GM19035 (cell line): ENCODE results near the gene PAM.
"Not testable (repeated sequence)": the region's sequence is repeated elsewhere in the genome, so short reads cannot be mapped to it uniquely, and the experiment has no call there.

Experiments
- ATAC-seq: cut with Tn5 transposase; IDR thresholded peaks from one replicate; pipeline ENCODE4 v1.9.1; 2021; ENCODE audit not compliant: unreplicated experiment

The PAM gene

DNA sequence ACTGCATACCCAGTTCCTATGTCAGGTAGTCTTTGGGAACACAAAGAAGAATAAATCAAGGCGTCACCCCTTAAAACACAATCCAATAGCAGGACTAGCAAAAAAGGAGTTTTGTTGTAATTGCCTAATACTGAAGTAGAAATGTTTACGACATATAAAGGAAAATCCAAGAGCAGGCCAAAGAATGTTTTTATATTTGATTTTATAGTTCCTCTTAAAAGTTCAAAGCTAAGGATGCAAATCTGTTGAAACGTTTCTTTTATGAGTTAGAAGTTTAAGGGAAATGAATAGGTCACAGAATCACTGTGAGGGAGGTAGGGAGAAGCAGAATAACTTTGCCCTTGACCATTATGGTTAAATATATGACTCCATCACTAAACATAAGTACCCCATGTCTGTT, 136.1 kb downstream of the PAM start:
- no peak for ATAC-seq

DNA sequence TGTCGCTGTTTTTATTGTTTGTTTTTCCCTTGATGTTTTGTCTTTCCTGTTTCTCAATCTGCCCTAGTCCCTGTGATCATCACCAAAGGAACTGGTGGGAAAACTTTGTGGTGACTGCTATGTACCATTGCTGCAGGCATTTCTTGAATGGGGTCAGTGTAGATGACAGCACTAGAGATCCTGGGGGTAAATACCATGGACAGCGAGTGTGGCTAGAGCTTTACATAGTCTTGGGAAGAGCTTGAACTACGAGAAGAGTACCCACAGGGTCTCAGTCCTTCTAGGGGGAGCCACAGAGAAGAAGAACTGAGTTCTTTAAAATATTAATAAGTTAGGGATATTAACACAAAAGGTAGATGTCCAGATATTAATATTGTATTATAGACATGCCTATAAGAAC, 138.8 kb downstream of the PAM start:
- no peak for ATAC-seq

DNA sequence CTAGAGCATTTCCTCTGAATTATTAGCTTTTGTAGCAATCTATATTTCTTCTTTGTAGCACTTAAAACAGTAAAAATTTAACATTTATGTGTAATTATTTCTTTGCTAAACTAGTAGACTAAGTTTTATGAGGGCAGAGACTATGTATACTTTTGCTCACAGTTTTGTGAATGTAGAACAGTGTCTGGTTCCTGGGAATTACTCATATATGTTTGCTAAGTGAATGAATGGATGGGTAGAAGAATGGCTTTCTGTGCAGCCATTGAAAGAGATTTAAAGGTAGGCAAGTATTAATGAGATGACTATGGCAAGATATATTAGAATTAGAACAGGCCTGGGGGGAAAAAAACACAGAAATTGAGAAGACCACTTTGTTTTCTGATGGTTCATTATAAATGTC, 140.1 kb downstream of the PAM start:
- ATAC-seq = no peak

DNA sequence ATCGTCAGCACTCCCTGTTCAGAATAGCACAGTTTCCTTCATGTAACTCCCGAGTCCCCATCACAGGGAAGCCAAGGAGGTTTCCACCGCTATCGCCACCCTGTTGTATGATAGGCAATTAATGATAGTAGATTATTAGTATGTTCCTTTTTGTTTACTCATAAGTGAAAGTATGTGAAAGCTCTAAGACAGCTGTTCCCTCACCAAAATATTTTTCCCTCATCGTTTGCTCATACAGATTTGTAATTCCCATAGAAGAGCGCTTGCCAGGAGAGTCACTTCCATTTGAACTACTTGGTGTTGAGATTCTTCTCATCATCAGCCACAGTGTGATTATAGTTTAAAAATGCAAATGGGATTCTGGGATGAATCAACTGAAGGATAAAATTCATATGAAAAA, 140.9 kb downstream of the PAM start:
- ATAC-seq = no peak

DNA sequence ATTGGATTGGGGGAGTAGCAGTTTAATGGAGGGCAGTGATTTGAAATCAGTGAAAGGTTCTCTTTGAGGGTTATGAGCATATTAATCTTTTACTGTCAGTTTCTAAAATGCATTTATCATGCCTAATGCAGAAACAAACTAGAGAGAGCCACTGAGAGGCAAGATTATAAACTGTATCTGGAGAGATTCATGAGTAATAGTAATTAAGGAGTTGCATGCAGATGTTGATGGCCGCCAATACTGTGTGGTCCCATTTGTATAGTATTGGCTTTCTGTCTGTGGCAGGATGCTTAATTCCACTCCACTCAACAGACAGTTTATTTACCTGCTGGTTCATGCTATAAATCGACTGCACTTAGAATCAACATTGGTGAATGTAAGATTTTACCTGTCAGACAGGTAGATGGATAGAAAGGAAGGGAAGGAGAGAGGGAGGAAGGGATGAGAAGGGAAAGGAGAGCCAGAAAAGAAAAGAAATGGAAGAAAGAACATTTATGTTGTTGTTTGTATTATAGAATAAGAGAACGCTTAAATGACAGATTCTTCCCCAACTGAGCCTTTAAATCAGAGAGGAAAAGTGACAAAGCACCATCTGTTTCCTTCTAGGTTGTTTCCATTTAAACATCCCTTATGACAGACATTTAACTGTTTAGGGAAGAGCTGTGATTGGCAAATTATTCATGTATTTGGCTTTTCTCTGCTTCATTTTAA, 146.5 kb downstream of the PAM start:
- ATAC-seq = no peak

DNA sequence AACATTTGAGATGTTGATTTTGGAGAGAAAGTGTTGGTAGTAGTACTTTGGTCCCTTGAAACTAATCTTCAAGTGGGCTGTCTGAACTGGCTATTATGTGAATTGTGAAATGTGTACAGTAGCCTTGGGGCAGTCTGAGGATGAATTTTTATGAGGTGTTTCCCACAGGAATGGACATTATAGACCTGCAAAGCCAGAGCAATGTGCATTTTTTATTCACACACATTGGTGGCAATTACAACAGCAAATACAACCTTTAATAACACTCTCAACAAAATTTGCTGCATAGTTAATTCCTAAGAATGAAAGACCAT, 147.0 kb downstream of the PAM start:
- no peak for ATAC-seq

DNA sequence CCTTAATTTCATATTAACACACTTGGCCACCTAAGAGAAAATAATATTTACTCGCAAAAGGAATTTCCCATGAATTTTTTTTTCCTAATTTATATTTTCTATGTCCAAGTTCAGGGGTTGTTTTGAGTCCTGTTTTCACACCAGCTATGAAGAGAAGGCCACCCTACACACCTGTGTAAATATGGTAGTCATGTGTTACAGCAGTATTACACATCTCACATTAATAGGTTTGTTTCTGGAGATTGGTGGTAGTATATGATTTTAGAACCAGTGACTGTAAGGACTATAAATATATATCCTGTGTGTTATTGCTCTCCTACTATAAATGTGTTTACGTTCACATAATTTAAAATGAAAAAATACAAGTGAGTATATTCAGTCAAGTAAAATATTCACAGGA, 147.5 kb downstream of the PAM start:
- no peak for ATAC-seq

DNA sequence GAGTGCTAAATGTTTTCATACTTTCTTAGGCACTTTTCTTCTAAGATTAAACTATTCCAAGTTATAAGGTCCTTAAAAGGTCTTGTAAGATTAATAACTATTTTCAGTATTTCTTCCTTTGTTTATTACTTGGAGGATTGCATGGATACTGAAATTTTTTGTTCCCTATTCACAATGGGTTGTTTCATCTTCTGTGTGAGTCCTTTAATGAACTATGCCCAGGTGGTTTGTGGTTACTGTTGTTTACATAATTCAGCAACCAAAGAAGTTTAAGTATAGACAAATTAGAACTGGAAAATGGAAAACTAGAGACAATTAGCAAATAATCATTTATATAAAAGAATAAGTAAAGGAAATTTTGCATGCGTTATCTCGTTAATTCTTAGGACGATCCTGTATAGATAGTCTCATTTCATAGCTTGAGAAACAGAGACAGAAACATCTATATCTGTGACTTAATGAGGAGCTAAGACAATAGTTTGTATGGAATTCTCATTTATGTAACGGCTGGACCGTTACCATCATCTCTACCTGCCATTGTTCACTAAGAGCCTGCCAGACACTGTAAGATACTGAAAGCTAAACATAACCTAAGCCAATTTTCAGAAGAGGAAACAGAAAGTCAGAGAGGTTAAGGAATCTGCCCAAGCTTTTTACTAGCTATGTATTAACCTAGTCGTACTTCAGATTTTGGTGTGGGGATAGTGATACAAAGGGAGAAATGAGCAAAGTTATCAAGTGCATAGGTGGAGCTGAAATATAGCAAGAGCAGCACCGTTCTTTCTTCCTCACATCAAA, 148.2 kb downstream of the PAM start:
- no peak for ATAC-seq

DNA sequence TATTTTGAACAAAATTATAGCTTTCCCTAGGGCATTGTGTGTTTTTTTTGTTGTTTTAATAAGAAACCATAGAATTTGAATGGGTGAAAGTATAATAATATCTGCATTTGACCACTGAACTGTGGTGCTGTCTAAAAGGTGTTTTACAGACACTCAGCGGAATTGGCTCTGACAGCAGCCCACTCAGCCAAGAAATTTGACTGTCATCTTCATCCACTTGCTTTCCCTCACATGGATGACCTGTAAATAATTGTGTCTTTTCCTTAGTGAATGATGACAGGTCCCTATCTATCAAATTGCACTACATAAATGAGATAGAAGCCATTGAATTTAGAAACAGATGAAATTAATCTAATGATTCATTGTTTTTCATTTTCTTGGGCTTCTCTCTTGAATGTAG, 150.0 kb downstream of the PAM start:
- no peak for ATAC-seq

DNA sequence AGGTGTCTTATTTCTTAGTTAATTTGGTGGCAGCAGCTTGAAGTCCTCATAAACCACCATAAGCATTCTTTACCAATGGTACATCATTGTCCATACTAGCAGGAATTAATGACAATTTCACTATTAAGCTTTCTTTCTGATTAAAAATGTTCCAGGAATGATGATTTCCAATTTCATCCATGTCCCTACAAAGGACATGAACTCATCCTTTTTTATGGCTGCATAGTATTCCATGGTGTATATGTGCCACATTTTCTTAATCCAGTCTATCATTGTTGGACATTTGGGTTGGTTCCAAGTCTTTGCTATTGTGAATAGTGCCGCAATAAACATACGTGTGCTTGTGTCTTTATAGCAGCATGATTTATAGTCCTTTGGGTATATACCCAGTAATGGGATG, 152.0 kb downstream of the PAM start:
- ATAC-seq = not testable (repeated sequence)

DNA sequence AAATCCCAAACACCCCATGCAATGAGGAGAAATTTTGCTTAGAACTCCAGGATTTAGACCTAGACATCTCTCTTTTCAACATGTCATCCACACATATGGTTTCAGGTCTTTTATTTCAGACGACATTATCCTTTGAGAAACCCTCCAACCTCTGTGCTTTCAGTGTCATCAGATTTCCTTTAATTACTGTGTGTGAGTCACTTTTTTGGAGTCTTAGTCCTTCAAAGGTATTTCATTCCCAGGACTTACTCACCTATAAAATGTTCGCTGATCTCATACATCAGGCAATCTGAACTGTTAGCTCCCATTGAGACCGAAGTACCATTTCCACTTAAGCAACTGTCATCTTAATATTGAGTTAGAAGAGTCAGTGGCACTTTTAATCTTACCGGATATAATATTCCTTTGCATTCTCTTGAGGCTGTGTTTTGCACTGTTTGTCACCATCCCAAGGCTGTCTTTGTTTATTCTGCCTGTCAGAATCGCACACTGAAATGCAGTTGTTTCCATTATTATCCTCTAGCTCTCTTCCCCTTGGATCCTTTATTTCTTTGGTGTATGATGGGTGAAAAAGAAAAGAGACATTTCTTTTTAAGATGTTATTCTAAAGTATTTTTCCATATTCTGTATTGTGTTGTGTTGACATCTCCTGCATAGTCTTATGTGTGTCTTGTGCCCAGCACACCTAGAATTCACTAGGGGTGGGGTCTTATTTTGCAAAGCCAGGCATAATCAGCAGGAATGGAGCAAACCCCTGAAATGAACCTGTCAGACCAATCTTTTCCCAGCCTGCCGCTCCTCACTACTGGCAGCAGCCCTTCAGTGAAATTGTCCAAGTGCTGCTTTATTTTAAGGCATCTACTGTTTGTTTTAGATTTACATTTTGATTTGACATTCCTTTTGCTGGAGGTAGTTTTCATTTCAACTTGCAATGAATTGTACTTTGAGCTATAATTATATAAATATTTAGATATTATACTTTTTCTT, 155.4 kb downstream of the PAM start:
- ATAC-seq = no peak

DNA sequence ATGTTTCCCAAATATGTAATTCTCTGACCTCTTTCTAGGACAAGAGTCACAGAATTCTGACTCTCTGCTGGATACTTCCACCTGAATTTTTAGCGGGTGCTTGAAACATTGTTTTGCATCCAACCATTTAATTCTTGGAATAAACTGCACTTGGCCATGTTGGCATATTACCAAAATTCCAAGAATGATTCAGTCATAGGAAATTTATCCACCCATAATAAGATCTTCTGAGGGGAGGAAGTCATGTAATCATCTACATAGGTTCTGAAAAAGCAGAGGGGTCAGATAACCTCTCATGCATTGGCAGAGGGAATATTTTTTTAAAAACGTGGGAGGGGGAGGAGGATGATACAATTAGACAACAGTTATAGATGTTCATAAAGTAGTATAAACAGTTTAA, 156.9 kb downstream of the PAM start:
- ATAC-seq = no peak

DNA sequence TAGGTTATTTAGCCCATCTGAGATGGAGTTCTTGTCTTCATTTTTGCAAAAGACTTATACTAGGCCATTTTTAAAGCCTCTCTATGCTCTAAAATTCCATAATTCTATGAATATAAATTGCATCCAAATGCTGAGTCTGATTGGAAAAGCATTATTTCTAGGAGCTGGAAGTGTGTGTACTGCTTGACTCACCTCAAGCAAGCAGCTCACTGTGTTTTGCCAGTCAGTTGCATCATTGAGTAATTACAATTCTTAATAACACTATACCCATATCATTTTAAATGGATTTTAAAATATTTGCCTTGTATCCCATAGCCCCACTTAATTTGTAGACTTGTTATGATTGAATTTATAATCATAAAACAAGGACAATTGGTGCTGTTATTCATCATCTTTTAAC, 161.0 kb downstream of the PAM start:
- ATAC-seq = no peak

DNA sequence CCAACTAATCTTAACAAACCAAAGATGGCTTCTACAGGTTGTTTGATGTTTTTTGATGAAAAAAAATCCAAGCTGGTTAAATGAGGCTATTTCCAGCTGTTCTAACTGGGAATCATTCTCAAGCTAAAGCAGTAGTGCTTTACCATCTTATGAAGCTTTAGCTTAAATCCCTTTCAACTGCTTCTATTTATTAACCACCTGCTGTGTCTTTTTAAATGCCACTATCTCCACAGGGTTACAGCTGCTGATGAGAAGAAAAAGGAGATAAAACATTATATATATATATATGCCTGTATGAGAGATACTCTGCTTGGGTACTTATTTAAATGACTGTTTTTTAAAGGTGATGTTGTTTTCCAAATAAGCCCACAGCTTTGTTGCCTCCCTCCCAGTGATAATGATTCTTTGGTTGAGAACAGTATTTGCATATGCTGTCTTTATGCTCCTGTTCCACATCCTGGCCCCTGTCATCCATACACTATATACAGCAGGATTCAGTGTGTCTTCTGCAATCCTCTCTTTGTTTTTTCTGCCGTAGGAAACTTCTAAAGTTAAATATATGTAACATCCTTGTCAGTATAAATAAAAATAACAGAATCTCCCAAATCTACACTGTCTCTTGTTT, 164.0 kb downstream of the PAM start:
- ATAC-seq = no peak

DNA sequence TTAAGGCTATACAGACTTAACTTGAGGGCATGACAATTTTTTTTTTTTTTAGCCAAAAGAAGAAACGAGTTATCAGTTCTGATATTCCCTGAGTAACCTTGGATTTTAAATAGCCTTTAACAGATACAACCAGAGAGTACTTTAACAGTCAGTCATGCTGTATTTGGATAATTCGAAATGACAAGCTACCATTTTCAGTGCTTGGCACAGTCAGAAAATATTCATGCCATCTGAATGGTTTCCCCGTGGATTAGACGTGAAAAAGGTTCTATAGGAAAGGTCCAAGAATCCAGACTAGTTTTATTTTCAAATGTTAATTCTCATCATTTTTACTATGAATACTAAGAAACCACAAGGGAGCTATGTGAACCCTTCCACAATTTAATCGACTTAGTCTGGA, 165.7 kb downstream of the PAM start:
- no peak for ATAC-seq

DNA sequence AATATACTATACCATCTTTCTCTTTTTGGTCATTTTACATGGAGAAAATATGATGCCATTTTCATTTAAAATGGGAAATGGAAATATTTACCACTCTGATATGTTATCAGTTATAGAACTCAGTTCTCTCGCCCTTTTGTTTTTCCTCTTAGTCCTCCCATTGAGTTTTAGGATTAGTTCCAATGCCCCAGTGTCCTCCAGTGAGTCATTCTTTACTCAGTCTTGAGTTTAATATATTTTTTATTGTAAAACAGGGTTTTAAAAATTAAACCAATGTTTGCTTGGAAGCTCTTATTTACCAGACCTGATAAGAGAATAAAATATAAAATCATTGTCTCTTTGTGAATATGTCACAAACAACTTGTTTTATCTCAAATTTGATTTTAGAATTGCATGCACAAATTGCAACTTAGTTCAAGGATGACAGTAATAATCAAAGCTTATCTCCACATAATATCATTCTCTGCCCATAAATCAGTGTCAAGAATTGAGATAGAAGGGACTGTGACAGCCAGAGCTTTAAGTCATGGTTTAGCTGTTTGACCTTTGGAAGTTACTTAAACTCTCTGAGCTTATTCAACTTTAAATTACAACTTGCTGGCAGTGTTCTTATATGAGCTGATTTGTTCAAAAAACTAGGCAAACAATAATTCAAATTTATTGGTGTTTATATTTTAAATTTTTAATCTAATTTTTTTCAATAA, 166.4 kb downstream of the PAM start:
- ATAC-seq = no peak

DNA sequence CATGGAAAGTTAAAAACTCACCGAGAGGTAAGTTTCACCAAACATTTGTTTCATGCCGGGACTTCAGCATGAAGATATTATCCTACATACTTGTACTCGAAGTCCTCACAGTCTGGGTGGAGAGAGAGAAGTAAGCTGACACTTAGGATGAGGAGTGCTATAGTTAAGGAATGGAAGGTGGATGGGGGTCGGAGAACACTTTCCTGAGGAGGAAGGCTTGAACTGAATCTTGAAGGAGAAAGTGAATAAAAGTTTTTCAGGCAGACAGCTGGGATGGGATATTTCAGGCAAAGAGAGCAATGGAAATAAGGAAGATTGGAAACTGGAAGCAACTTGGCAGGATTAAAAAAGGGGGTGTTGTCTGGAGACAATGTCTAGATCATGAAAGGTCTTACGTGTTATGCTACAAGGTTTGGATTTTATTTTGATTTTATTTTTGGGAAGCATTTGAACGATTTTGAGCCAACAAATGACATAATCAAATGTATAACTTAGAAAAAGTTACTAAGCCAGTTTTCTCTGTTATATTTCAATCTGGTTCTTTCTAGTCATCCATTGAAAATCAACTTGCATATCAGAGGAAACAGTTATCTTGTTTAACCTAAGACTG, 167.1 kb downstream of the PAM start:
- ATAC-seq = no peak

DNA sequence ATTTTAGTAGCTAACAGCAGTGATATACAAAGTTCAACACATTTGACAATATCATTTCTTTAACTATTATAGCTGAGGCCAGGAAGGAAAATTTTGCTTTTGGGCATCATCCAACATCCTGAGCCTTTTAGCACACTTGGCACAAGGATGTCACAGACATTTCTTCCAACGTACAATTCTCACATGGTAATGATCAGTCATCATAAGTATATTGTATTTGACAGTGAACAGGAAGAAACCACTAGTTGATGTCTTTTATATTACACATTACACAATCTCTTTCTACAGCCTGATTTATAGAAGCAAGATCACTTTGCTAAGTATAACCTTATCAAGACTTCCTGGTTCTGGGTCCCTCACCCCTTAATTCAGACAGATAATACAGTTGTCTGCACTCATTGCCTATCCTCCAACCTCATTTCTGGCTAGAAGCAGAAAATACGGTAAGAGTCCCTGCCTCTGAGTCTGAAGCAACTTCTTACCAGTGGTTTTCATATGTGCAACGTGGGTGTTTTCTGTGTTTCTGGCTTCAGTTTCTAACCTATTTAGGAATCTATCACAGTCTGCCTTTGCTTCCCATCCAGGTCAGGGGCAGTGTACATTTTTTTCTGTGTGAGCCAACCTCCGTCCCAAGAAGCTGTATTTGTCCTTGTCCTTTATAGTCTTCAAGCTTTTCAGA, 167.8 kb downstream of the PAM start:
- ATAC-seq = no peak

DNA sequence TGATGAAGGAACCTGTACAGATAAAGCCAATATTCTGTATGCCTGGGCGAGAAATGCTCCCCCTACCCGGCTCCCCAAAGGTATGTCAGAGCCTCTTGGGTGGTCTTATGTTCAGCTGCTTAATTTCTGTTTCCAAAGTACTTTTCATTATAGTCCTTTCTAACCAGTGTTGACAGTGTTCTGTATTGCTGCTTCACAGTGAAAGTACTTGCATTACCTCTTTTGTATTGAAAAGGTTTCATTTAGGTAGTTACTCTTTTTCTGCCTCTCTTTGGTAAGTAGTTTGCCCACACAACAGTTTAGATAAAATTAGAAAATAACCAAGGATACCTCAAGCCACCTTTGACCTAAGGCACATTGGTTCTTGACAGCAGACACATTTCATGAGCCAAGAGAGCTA, 169.9 kb downstream of the PAM start:
- ATAC-seq = no peak

DNA sequence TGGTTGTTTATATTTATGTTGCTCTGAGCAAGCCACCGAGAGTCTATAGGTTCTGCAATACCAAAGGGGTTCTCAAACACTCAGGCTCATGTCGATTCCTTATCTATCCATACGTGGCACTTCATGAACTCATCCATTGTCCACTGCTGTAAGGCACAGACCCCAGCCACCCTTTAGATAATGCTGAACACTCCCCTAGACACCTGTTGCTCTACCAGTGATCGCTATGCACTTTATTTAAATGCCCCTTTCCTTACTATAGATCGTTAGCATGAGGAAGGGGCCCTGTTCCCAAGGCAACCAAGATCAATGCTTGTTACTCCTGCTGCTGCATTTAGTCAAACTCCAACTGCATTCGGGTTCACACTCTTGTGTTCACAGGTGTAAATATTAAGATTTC, 171.9 kb downstream of the PAM start:
- no peak for ATAC-seq
